H1 (cell line): ENCODE results near the gene PTGDS. TPM values are rescaled to one million over a fixed set of nuclear protein-coding genes. Genes with fewer than 3 reads are reported as not detected.

Experiments
- CTCF ChIA-PET: fragments of 300-600 bp; sonication (Branson Sonifier 250); formaldehyde crosslinking; loops from one replicate; lab custom pipeline; 2021; ENCODE audit not compliant: partially characterized antibody; lab: Charles Lee
- POLR2A ChIA-PET: fragments of 300-600 bp; sonication (Branson Sonifier 250); formaldehyde crosslinking; loops from one replicate; lab custom pipeline; 2021; ENCODE audit warnings: inconsistent platforms; ENCODE audit not compliant: partially characterized antibody; lab: Charles Lee
- DNase-seq, 2 experiments: peaks; one replicate each; pipeline versions ENCODE4 v3.0.0 to v3.0.0-alpha.2; 2010 to 2022; ENCODE audit warnings: low spot score in 2 of 2, low read depth in 1 of 2, mixed read lengths in 1 of 2
- FAIRE-seq: peaks from 2 replicates; lab custom pipeline; 2011; peaks lifted over from hg19 to GRCh38; lab: Jason Lieb, UNC
- H2AFZ ChIP-seq: 2 replicates; pipeline ENCODE4 v1.8.1; 2012; ENCODE audit warnings: low read length, inconsistent platforms
- H2AK5ac ChIP-seq: 2 replicates; pipeline ENCODE4 v1.6.1; 2013; ENCODE audit warnings: low read depth, low read length
- H2BK120ac ChIP-seq: replicated peaks from 2 replicates; pipeline ENCODE3; 2013; ENCODE audit warnings: low read depth, low read length, inconsistent platforms
- H2BK12ac ChIP-seq: 2 replicates; pipeline ENCODE4 v1.6.1; 2013; ENCODE audit warnings: low read depth, low read length
- H2BK15ac ChIP-seq: 2 replicates; pipeline ENCODE4 v1.6.1; 2013; ENCODE audit warnings: low read length
- H2BK20ac ChIP-seq: 2 replicates; pipeline ENCODE4 v1.6.1; 2013; ENCODE audit warnings: low read length
- H2BK5ac ChIP-seq: 2 replicates; pipeline ENCODE4 v1.6.1; 2013; ENCODE audit warnings: low read depth, low read length
- H3K14ac ChIP-seq: 2 replicates; pipeline ENCODE4 v1.6.1; 2013; ENCODE audit warnings: inconsistent platforms; ENCODE audit not compliant: insufficient read length
- H3K18ac ChIP-seq: 2 replicates; pipeline ENCODE4 v1.6.1; 2013; ENCODE audit warnings: low read length; ENCODE audit errors: extremely low read depth
- H3K23ac ChIP-seq: 2 replicates; pipeline ENCODE4 v1.6.1; 2013; ENCODE audit warnings: inconsistent platforms; ENCODE audit not compliant: insufficient read length
- H3K23me2 ChIP-seq: 2 replicates; pipeline ENCODE4 v1.6.1; 2013; ENCODE audit warnings: low read depth, low read length
- H3K27ac ChIP-seq: 2 replicates; pipeline ENCODE4 v1.6.1; 2011; ENCODE audit warnings: low read depth, low read length, inconsistent platforms
- H3K27me3 ChIP-seq, 4 experiments: replicated peaks in 1 of 4; 1 replicate in 1 of 4; 2 replicates in 3 of 4; pipeline versions ENCODE4 v1.6.1 to v1.8.1; 2011 to 2013; ENCODE audit warnings: low read length in 3 of 4, mild to moderate bottlenecking in 3 of 4, inconsistent platforms in 2 of 4, mixed read lengths in 2 of 4, moderate library complexity in 1 of 4; ENCODE audit not compliant: control insufficient read depth in 3 of 4, insufficient read depth in 3 of 4; ENCODE audit errors: extremely low read depth in 1 of 4
- H3K36me3 ChIP-seq, 4 experiments: 2 replicates each; pipeline versions ENCODE4 v1.6.1 to v1.8.1; 2011 to 2013; ENCODE audit warnings: mild to moderate bottlenecking in 4 of 4, low read length in 3 of 4, moderate library complexity in 2 of 4, control low read depth in 1 of 4, inconsistent platforms in 1 of 4; ENCODE audit not compliant: insufficient read depth in 4 of 4, control insufficient read depth in 2 of 4
- H3K4ac ChIP-seq: replicated peaks from 2 replicates; pipeline ENCODE3; 2013; ENCODE audit warnings: low read length, low read depth, mixed read lengths, inconsistent platforms; ENCODE audit not compliant: insufficient read length
- H3K4me1 ChIP-seq, 4 experiments: replicated peaks in 1 of 4; 1 replicate in 1 of 4; 2 replicates in 3 of 4; pipeline versions ENCODE4 v1.6.1 to v1.8.1; 2011 to 2013; ENCODE audit warnings: low read length in 3 of 4, inconsistent platforms in 2 of 4, mixed read lengths in 1 of 4; ENCODE audit not compliant: insufficient read depth in 4 of 4, control insufficient read depth in 3 of 4
- H3K4me2 ChIP-seq, 2 experiments: 2 replicates each; pipeline versions ENCODE4 v1.6.1 to v1.8.1; 2011 to 2013; ENCODE audit warnings: low read depth in 2 of 2, low read length in 2 of 2, control low read depth in 1 of 2, inconsistent platforms in 1 of 2, mild to moderate bottlenecking in 1 of 2; ENCODE audit not compliant: insufficient read depth in 1 of 2
- H3K4me3 ChIP-seq, 4 experiments: fragments of 200-600, 300-600 bp in 1 of 4; sonication (generic), shearing (Covaris generic), sonication (Bioruptor Twin) in 1 of 4; 2 replicates each; pipeline versions ENCODE4 v1.5.1 to v1.8.1; 2011 to 2016; ENCODE audit warnings: low read length in 4 of 4, low read depth in 3 of 4, control low read depth in 2 of 4, inconsistent platforms in 2 of 4, mild to moderate bottlenecking in 2 of 4, mixed read lengths in 1 of 4, moderate library complexity in 1 of 4; ENCODE audit not compliant: insufficient read depth in 2 of 4; ENCODE audit errors: extremely low read depth in 1 of 4
- H3K56ac ChIP-seq: replicated peaks from 2 replicates; pipeline ENCODE3; 2013; ENCODE audit warnings: low read depth, mild to moderate bottlenecking, mixed read lengths, low read length, inconsistent platforms; ENCODE audit not compliant: insufficient read length
- H3K79me1 ChIP-seq: 2 replicates; pipeline ENCODE4 v1.6.1; 2013; ENCODE audit warnings: low read depth, low read length, control low read depth
- H3K79me2 ChIP-seq, 2 experiments: 2 replicates each; pipeline versions ENCODE4 v1.6.1 to v1.8.1; 2012 to 2013; ENCODE audit warnings: low read length in 2 of 2, mild to moderate bottlenecking in 2 of 2, inconsistent platforms in 1 of 2; ENCODE audit not compliant: insufficient read depth in 2 of 2, control insufficient read depth in 1 of 2
- H3K9ac ChIP-seq, 4 experiments: replicated peaks in 1 of 4; 1 replicate in 1 of 4; 2 replicates in 3 of 4; pipeline versions ENCODE4 v1.6.1 to v1.8.1; 2011 to 2013; ENCODE audit warnings: low read depth in 3 of 4, low read length in 3 of 4, control low read depth in 2 of 4, mild to moderate bottlenecking in 2 of 4, moderate library complexity in 2 of 4, inconsistent platforms in 1 of 4; ENCODE audit errors: extremely low read depth in 1 of 4
- H3K9me3 ChIP-seq, 2 experiments: 2 replicates each; pipeline versions ENCODE4 v1.6.1 to v1.8.1; 2012 to 2013; ENCODE audit warnings: mild to moderate bottlenecking in 2 of 2, moderate library complexity in 2 of 2, control low read depth in 1 of 2, inconsistent platforms in 1 of 2, low read depth in 1 of 2, low read length in 1 of 2, mixed read lengths in 1 of 2; ENCODE audit not compliant: insufficient read depth in 2 of 2
- H4K20me1 ChIP-seq, 2 experiments: replicated peaks in 1 of 2; 2 replicates each; pipeline versions ENCODE3 to v1.8.1; 2011 to 2013; ENCODE audit warnings: inconsistent platforms in 2 of 2, low read length in 2 of 2, mild to moderate bottlenecking in 1 of 2; ENCODE audit not compliant: insufficient read depth in 2 of 2, control insufficient read depth in 1 of 2
- H4K5ac ChIP-seq: 2 replicates; pipeline ENCODE4 v1.6.1; 2013; ENCODE audit warnings: low read length, low read depth, mixed read lengths, inconsistent platforms; ENCODE audit not compliant: insufficient read length
- H4K8ac ChIP-seq: 2 replicates; pipeline ENCODE4 v1.8.0; 2013; ENCODE audit warnings: mild to moderate bottlenecking, moderate library complexity, low read length, inconsistent platforms; ENCODE audit not compliant: insufficient read depth; ENCODE audit errors: extremely low read depth
- H4K91ac ChIP-seq: replicated peaks from 2 replicates; pipeline ENCODE3; 2013; ENCODE audit warnings: low read length, mixed read lengths, inconsistent platforms; ENCODE audit not compliant: insufficient read length
- RAD21 ChIP-seq, 2 experiments: IDR thresholded peaks in 1 of 2; conservative IDR thresholded peaks in 1 of 2; 2 replicates each; pipeline ENCODE4 v1.6.1; 2011; ENCODE audit warnings: low read depth in 2 of 2, low read length in 2 of 2, improper control_type of control experiment in 1 of 2, inconsistent platforms in 1 of 2, mild to moderate bottlenecking in 1 of 2, moderate library complexity in 1 of 2
- WGBS, 2 experiments: shearing (Covaris generic) in 1 of 2; methylation state at CpG; one replicate each; pipeline versions ENCODE4 v1.1.6 to v1.1.7; 2013 to 2015; ENCODE audit warnings: low lambda C conversion rate in 2 of 2, mixed read lengths in 2 of 2, inconsistent platforms in 1 of 2, low coverage in 1 of 2, missing lambda C conversion rate in 1 of 2; ENCODE audit not compliant: insufficient replicate concordance in 2 of 2, insufficient coverage in 1 of 2, insufficient read length in 1 of 2; ENCODE audit errors: extremely low coverage in 1 of 2, missing lambda C conversion rate in 1 of 2; 5-methylcytosine and 5-hydroxymethylcytosine counted together
- polyA plus RNA-seq, 7 experiments: library from polyadenylated mRNA; depleted of rRNA in 3 of 7; stranded (reverse) in 5 of 7; unstranded in 2 of 7; fragments of >200 nt in 5 of 7; fragments of 200-250 nt in 2 of 7; gene quantifications; 1 replicate in 5 of 7; 2 replicates in 1 of 7; 4 replicates in 1 of 7; pipeline versions ENCODE4 v1.2.1 to v1.2.3, GENCODE V29; 2011 to 2013; ENCODE audit warnings: missing spikeins in 2 of 7, mixed read lengths in 2 of 7
- total RNA-seq: library from RNA; stranded (reverse); fragmentation: NEBNext Ultra II Directional; extraction: Animal tissue kit (Norgen Biotek cat#: 25700); gene quantifications from 2 replicates; pipeline ENCODE4 v1.2.1, GENCODE V29; 2021

PTGDS gene
- total and polyA plus RNA-seq, 2 of the 8 experiments (the other 6 are each of a cell fraction or from before 2014, with no cell fraction given) = 1.7 to 2.3 TPM

DNA sequence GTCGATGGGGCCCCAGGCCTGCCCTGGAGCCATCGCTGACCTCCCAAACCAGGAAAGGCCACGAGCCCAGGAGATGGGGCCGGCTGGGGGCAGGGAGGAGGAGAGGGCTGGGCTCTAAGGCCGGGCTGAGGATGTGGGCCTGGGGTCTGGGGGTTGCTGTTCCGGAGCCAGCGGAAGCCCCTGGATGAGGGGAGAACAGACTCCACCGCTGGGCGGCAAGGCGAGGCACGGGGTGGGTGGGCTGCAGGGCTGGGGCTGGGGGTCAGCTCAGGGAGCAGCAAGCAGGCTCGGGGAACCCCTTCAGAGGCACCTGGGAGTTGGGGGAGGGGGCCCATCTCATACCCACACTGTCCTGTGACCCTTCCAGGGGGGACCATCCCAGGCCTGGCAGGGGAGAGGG is 13.6 kb upstream of the PTGDS start:
- 70% methylated on average over 3 of the region's 12 CpGs; no CpG with 5 or more reads in 1 of the 2 experiments for WGBS, 2 experiments
- H3K79me1 ChIP-seq = no peaks in the 10 kb centered on the region; the same call in 1 of the 2 replicates
- H3K9me3 ChIP-seq = no peaks in the 10 kb centered on the region
- H3K18ac ChIP-seq = no peak overlapping the region
- H3K27ac ChIP-seq = no peak overlapping the region
- no peaks in the 10 kb centered on the region for H4K20me1 ChIP-seq
- H4K5ac ChIP-seq = no peak overlapping the region
- no peak overlapping the region for H2BK20ac ChIP-seq
- ChIA-PET CTCF (interaction anchor here (0.6 to 5.6 kb wide), 4 partner anchors 11 to 128 kb away, joined by 3 to 32 read pairs (median 4); partner anchors contain the start of gene PTGDS), POLR2A (interaction anchor here (1.9 kb wide), 1 partner anchor 13 kb away, joined by 5 read pairs; no protein-coding TSS in a partner anchor)
- H3K4ac ChIP-seq = no peak overlapping the region
- no peaks in the 10 kb centered on the region for H3K27me3 ChIP-seq
- no peaks in the 10 kb centered on the region for H3K79me2 ChIP-seq
- 0 out of 2 replicates have a peak overlapping the region, but pooled peaks have one; percentile 75 for H2BK12ac ChIP-seq
- no peak overlapping the region for H3K4me3 ChIP-seq
- FAIRE-seq = no peak
- no peak overlapping the region for H2AK5ac ChIP-seq
- no peaks in the 10 kb centered on the region for H3K23me2 ChIP-seq
- no peak overlapping the region for H2AFZ ChIP-seq
- H2BK15ac ChIP-seq = no peak overlapping the region
- H2BK5ac ChIP-seq = no peak overlapping the region
- no peak overlapping the region for H2BK120ac ChIP-seq
- no peak overlapping the region for H3K56ac ChIP-seq
- no peaks in the 10 kb centered on the region for H3K36me3 ChIP-seq
- H4K8ac ChIP-seq = no peak overlapping the region
- H3K4me2 ChIP-seq = no peak overlapping the region
- peaks cover 0 to 8% (median 5%) of the 10 kb centered on the region in 4 experiments; a peak in 5 of 7 replicates for H3K4me1 ChIP-seq
- no peak for DNase-seq
- no peak overlapping the region for H3K9ac ChIP-seq
- no peak overlapping the region for H4K91ac ChIP-seq
- no peak overlapping the region for H3K14ac ChIP-seq
- H3K23ac ChIP-seq = no peak overlapping the region
- no peak for TF ChIP-seq RAD21 (IDR thresholded peaks at IDR 0.05 in 1 of 2, conservative IDR thresholded peaks at IDR 0.05 in 1 of 2; ENCODE audit: low read depth in 2 of 2, low read length in 2 of 2)
